ENCODE measurements around the gene TRIM13.

DNA sequence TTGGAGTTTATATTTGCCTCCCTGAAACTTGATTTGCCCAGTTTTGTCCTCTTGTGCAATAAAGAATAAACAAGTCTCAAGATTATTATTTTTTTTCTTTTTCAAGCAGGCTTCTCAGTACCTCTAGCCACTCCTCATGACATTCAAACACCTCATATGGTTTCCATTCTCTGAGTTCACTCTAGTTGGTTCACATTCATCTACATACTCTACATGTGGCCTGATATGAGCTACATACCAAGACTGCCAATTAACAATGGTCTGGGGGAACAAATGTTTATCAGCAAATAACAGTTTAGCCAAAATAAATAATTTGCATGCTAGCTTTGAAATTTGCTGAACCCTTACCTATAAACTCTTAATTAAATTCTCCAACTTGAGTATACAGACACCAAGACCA is 40.9 kb downstream of the TRIM13 start:
- TF ChIP-seq, protein P1, sequence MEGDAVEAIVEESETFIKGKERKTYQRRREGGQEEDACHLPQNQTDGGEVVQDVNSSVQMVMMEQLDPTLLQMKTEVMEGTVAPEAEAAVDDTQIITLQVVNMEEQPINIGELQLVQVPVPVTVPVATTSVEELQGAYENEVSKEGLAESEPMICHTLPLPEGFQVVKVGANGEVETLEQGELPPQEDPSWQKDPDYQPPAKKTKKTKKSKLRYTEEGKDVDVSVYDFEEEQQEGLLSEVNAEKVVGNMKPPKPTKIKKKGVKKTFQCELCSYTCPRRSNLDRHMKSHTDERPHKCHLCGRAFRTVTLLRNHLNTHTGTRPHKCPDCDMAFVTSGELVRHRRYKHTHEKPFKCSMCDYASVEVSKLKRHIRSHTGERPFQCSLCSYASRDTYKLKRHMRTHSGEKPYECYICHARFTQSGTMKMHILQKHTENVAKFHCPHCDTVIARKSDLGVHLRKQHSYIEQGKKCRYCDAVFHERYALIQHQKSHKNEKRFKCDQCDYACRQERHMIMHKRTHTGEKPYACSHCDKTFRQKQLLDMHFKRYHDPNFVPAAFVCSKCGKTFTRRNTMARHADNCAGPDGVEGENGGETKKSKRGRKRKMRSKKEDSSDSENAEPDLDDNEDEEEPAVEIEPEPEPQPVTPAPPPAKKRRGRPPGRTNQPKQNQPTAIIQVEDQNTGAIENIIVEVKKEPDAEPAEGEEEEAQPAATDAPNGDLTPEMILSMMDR (IDR thresholded peaks at IDR 0.05), result no peak
- no peak for TF ChIP-seq POLR2A (IDR thresholded peaks at IDR 0.05)
